ENCODE data around the gene VKORC1. TPM values are rescaled to one million over a fixed set of nuclear protein-coding genes. Genes with fewer than 3 reads are reported as not detected.

VKORC1 gene
- total and polyA plus RNA-seq, 7 experiments from 2014 or later: 29.5 to 93.0 (median 44.2) TPM

- Mint-ChIP-seq H3K4me3 (no peak overlapping the region), H3K27me3 (no peaks in the 10 kb centered on the region), H3K9me3 (peaks cover 0 to 4% (median 0%) of the 10 kb centered on the region in 11 donors), H3K36me3 (peaks cover 0 to 20% (median 13%) of the 10 kb centered on the region in 5 donors), H3K27ac (peak overlapping the region in 1 of 9 donors; percentile 65), H3K4me1 (peaks cover 12 to 32% (median 18%) of the 10 kb centered on the region in 7 donors)
- no peak for DNase-seq
- CTCF ChIA-PET: interaction anchor here (1.0 kb wide), 1 partner anchor 57 kb away, joined by 4 read pairs; no protein-coding TSS in a partner anchor
- Histone ChIP-seq H3K27me3 (ENCODE audit: control insufficient read depth in 2 of 2, insufficient read depth in 2 of 2, low read length in 2 of 2) (no peaks in the 10 kb centered on the region), H3K36me3 (ENCODE audit: control insufficient read depth in 2 of 3, insufficient read depth in 3 of 3, low read length in 3 of 3) (peaks cover 5 to 55% (median 9%) of the 10 kb centered on the region in 3 experiments), H3K4me1 (ENCODE audit: control insufficient read depth in 2 of 2, insufficient read depth in 2 of 2, low read length in 2 of 2) (peaks cover 7 to 15% of the 10 kb centered on the region in 2 donors), H3K9me3 (ENCODE audit: control insufficient read depth in 2 of 3, low read length in 3 of 3) (no peaks in the 10 kb centered on the region), H3K4me3 (ENCODE audit: low read length) (no peak overlapping the region), H3K27ac (ENCODE audit: low read depth, low read length) (no peak overlapping the region)
- ATAC-seq: no peak
- intact Hi-C loops (cut with micrococcal nuclease): no loop called here
- POLR2A ChIA-PET: interaction anchor here (0.6 to 6.0 kb wide), 3 partner anchors 13 to 23 kb away, joined by 4 to 87 read pairs (median 5); no protein-coding TSS in a partner anchor
These were observed 25.5 kb upstream of the VKORC1 start for GRCh38 chr16:31120129-31120528.

- peaks cover 0 to 20% (median 10%) of the 10 kb centered on the region in 5 donors for H3K36me3 Mint-ChIP-seq
- ChIA-PET CTCF (interaction anchor here (0.6 to 3.1 kb wide), 3 partner anchors 21 to 46 kb away, joined by 3 to 14 read pairs (median 5); no protein-coding TSS in a partner anchor), POLR2A (interaction anchor here (0.6 to 6.0 kb wide), 19 partner anchors 8 to 755 kb away, joined by 3 to 87 read pairs (median 5); partner anchors contain the start of genes ARMC5, BCKDK, FUS and ORAI3)
- intact Hi-C loops (cut with micrococcal nuclease): loop anchor here (2.0 to 5.0 kb wide), 3 partner anchors 14 to 214 kb away; partner anchors contain the start of gene PYCARD (in 1 of the 2)
- H3K9me3 ChIP-seq (ENCODE audit: control insufficient read depth in 2 of 3, low read length in 3 of 3): no peaks in the 10 kb centered on the region
- peak overlapping the region; percentile 65 for H3K4me3 ChIP-seq (ENCODE audit: low read length)
- peak overlapping the region; percentile 98 for H3K27ac ChIP-seq (ENCODE audit: low read depth, low read length)
- peaks cover 5 to 41% (median 9%) of the 10 kb centered on the region in 3 experiments for H3K36me3 ChIP-seq (ENCODE audit: control insufficient read depth in 2 of 3, insufficient read depth in 3 of 3, low read length in 3 of 3)
- H3K4me1 Mint-ChIP-seq: peaks cover 12 to 32% (median 24%) of the 10 kb centered on the region in 7 donors
- no peak for DNase-seq
- peak overlapping the region; percentile 86 to 95 (median 90) for H3K4me3 Mint-ChIP-seq
- no peaks in the 10 kb centered on the region for H3K27me3 ChIP-seq (ENCODE audit: control insufficient read depth in 2 of 2, insufficient read depth in 2 of 2, low read length in 2 of 2)
- H3K9me3 Mint-ChIP-seq: peaks cover 0 to 4% (median 0%) of the 10 kb centered on the region in 11 donors
- peak overlapping the region; percentile 77 to 96 (median 89) for H3K27ac Mint-ChIP-seq
- H3K4me1 ChIP-seq (ENCODE audit: control insufficient read depth in 2 of 2, insufficient read depth in 2 of 2, low read length in 2 of 2): peaks cover 7 to 15% of the 10 kb centered on the region in 2 donors
- H3K27me3 Mint-ChIP-seq: no peaks in the 10 kb centered on the region
- ATAC-seq: no peak
These were observed 23.9 kb upstream of the VKORC1 start for GRCh38 chr16:31118223-31119155.

- H3K27me3 ChIP-seq (ENCODE audit: control insufficient read depth in 2 of 2, insufficient read depth in 2 of 2, low read length in 2 of 2): no peaks in the 10 kb centered on the region
- POLR2A ChIA-PET: interaction anchor here (0.6 to 6.0 kb wide), 27 partner anchors 9 to 1191 kb away, joined by 3 to 87 read pairs (median 4); partner anchors contain the start of genes ARMC5, BCKDK, FUS and ORAI3
- Mint-ChIP-seq H3K27me3 (no peaks in the 10 kb centered on the region), H3K4me3 (peak within 1 kb of the TSS; percentile 86 to 95 (median 90)), H3K9me3 (peaks cover 0 to 4% (median 0%) of the 10 kb centered on the region in 11 donors), H3K36me3 (peaks cover 0 to 20% (median 10%) of the 10 kb centered on the region in 5 donors), H3K27ac (peak within 1 kb of the TSS; percentile 77 to 96 (median 89)), H3K4me1 (peaks cover 12 to 32% (median 24%) of the 10 kb centered on the region in 7 donors)
- intact Hi-C loops (cut with micrococcal nuclease): loop anchor here (1.0 to 5.0 kb wide), 13 partner anchors 13 to 391 kb away; partner anchors contain the start of genes FUS (in 2 of the 2), SETD1A (in 2 of the 2), STX4 (in 2 of the 2) and VKORC1 (in 2 of the 2)
- CTCF ChIA-PET: interaction anchor here (0.8 to 3.1 kb wide), 3 partner anchors 22 to 44 kb away, joined by 4 to 14 read pairs (median 5); partner anchors contain the start of genes ZNF646 and ZNF668
- H3K36me3 ChIP-seq (ENCODE audit: control insufficient read depth in 2 of 3, insufficient read depth in 3 of 3, low read length in 3 of 3): peaks cover 5 to 41% (median 9%) of the 10 kb centered on the region in 3 experiments
- H3K27ac ChIP-seq (ENCODE audit: low read depth, low read length): peak within 1 kb of the TSS; percentile 98
- peaks cover 7 to 15% of the 10 kb centered on the region in 2 donors for H3K4me1 ChIP-seq (ENCODE audit: control insufficient read depth in 2 of 2, insufficient read depth in 2 of 2, low read length in 2 of 2)
- H3K9me3 ChIP-seq (ENCODE audit: control insufficient read depth in 2 of 3, low read length in 3 of 3): no peaks in the 10 kb centered on the region
- H3K4me3 ChIP-seq (ENCODE audit: low read length): peak within 1 kb of the TSS; percentile 65
- DNase-seq (peak; percentile 88 to 99 (median 97)), ATAC-seq (peak; percentile 95)
These were observed 23.0 kb upstream of the VKORC1 start, which contains the start of gene KAT8 for GRCh38 chr16:31117384-31118222. Gene KAT8 (plus strand): TSS chr16:31117664. CDS start chr16:31117682, 18 bp downstream.

- POLR2A ChIA-PET: interaction anchor here (1.0 to 2.6 kb wide), 2 partner anchors 27 to 66 kb away, joined by 3 to 10 read pairs; partner anchors contain the start of gene FUS
- ATAC-seq (no peak), DNase-seq (no peak)
- Mint-ChIP-seq H3K36me3 (peaks cover 0 to 10% (median 0%) of the 10 kb centered on the region in 5 donors), H3K9me3 (peaks cover 0 to 4% (median 0%) of the 10 kb centered on the region in 11 donors), H3K27me3 (no peaks in the 10 kb centered on the region), H3K27ac (peak overlapping the region in 1 of 9 donors; percentile 59), H3K4me1 (peaks cover 14 to 39% (median 23%) of the 10 kb centered on the region in 7 donors), H3K4me3 (no peak overlapping the region)
- Histone ChIP-seq H3K36me3 (ENCODE audit: control insufficient read depth in 2 of 3, insufficient read depth in 3 of 3, low read length in 3 of 3) (peaks cover 0 to 42% (median 0%) of the 10 kb centered on the region in 3 experiments), H3K9me3 (ENCODE audit: control insufficient read depth in 2 of 3, low read length in 3 of 3) (no peaks in the 10 kb centered on the region), H3K27me3 (ENCODE audit: control insufficient read depth in 2 of 2, insufficient read depth in 2 of 2, low read length in 2 of 2) (no peaks in the 10 kb centered on the region), H3K4me3 (ENCODE audit: low read length) (no peak overlapping the region), H3K4me1 (ENCODE audit: control insufficient read depth in 2 of 2, insufficient read depth in 2 of 2, low read length in 2 of 2) (peaks cover 7 to 17% of the 10 kb centered on the region in 2 donors), H3K27ac (ENCODE audit: low read depth, low read length) (no peak overlapping the region)
- intact Hi-C loops (cut with micrococcal nuclease): no loop called here
- CTCF ChIA-PET: no interaction called here
These were observed 19.9 kb upstream of the VKORC1 start for GRCh38 chr16:31114468-31114867.

GRCh38 chr16:31113121-31114120, 18.8 kb upstream of the VKORC1 start:
- ATAC-seq (no peak), DNase-seq (no peak)
- CTCF ChIA-PET: no interaction called here
- peaks cover 11 to 35% (median 18%) of the 10 kb centered on the region in 7 donors for H3K4me1 Mint-ChIP-seq
- peaks cover 0 to 11% (median 0%) of the 10 kb centered on the region in 5 donors for H3K36me3 Mint-ChIP-seq
- H3K27me3 Mint-ChIP-seq: no peaks in the 10 kb centered on the region
- H3K36me3 ChIP-seq (ENCODE audit: control insufficient read depth in 2 of 3, insufficient read depth in 3 of 3, low read length in 3 of 3): peaks cover 0 to 35% (median 0%) of the 10 kb centered on the region in 3 experiments
- no peak overlapping the region for H3K4me3 ChIP-seq (ENCODE audit: low read length)
- peak overlapping the region in 2 of 10 donors; percentile 38 to 47 for H3K4me3 Mint-ChIP-seq
- intact Hi-C loops (cut with micrococcal nuclease): no loop called here
- peaks cover 5 to 16% of the 10 kb centered on the region in 2 donors for H3K4me1 ChIP-seq (ENCODE audit: control insufficient read depth in 2 of 2, insufficient read depth in 2 of 2, low read length in 2 of 2)
- H3K27me3 ChIP-seq (ENCODE audit: control insufficient read depth in 2 of 2, insufficient read depth in 2 of 2, low read length in 2 of 2): no peaks in the 10 kb centered on the region
- peaks cover 0 to 3% (median 0%) of the 10 kb centered on the region in 11 donors for H3K9me3 Mint-ChIP-seq
- POLR2A ChIA-PET: interaction anchor here (1.0 to 2.6 kb wide), 3 partner anchors 28 to 67 kb away, joined by 3 to 10 read pairs (median 3); partner anchors contain the start of genes FUS and ZNF668
- H3K9me3 ChIP-seq (ENCODE audit: control insufficient read depth in 2 of 3, low read length in 3 of 3): no peaks in the 10 kb centered on the region
- no peak overlapping the region for H3K27ac ChIP-seq (ENCODE audit: low read depth, low read length)
- peak overlapping the region in 6 of 9 donors; percentile 6 to 74 (median 50) for H3K27ac Mint-ChIP-seq

Measured in naive thymus-derived CD4-positive, alpha-beta T cell (primary cell).